Endothelial cell of umbilical vein (primary cell): ENCODE data around the gene DMBT1. TPM values are rescaled to one million over a fixed set of nuclear protein-coding genes. Genes with fewer than 3 reads are reported as not detected.

Source experiments
- BruUV-seq: library from RNA; stranded (reverse); fragments of 400-500 nt; replicated peaks from 2 replicates; lab custom pipeline; 2021; lab: Mats Ljungman, UMichigan
- CTCF ChIA-PET: fragments of 300-600, 350-600 bp; sonication (Branson Sonifier 250); formaldehyde crosslinking; loops from one replicate; lab custom pipeline; 2021; ENCODE audit warnings: antibody characterized with exemption, inconsistent platforms; lab: Charles Lee
- POLR2A ChIA-PET: fragments of 300-600, 350-600 bp; sonication (Branson Sonifier 250); formaldehyde crosslinking; loops from one replicate; lab custom pipeline; 2021; ENCODE audit warnings: antibody characterized with exemption, inconsistent platforms; lab: Charles Lee
- DNase-seq: peaks from one replicate; pipeline ENCODE4 v3.0.0-alpha.2; 2011; ENCODE audit warnings: low read depth, low spot score
- FAIRE-seq: peaks from 2 replicates; lab custom pipeline; 2011; peaks lifted over from hg19 to GRCh38; lab: Jason Lieb, UNC
- H2AFZ ChIP-seq: 2 replicates; pipeline ENCODE4 v1.6.0; 2012; ENCODE audit warnings: low read depth, low read length, control low read depth, inconsistent platforms
- H3K27ac ChIP-seq: 2 replicates; pipeline ENCODE4 v1.5.1; 2011; ENCODE audit warnings: low read depth, mild to moderate bottlenecking, control low read depth, low read length, moderate library complexity; ENCODE audit not compliant: insufficient read depth
- H3K27me3 ChIP-seq, 2 experiments: 2 replicates each; pipeline versions ENCODE4 v1.6.0 to v1.6.1; 2011; ENCODE audit warnings: low read length in 2 of 2, mixed read lengths in 1 of 2; ENCODE audit not compliant: control insufficient read depth in 2 of 2, insufficient read depth in 2 of 2
- H3K36me3 ChIP-seq, 2 experiments: 2 replicates in 1 of 2; 3 replicates in 1 of 2; pipeline ENCODE4 v1.5.1; 2011; ENCODE audit warnings: low read length in 2 of 2, mild to moderate bottlenecking in 1 of 2, moderate library complexity in 1 of 2; ENCODE audit not compliant: control insufficient read depth in 2 of 2, insufficient read depth in 2 of 2; ENCODE audit errors: extremely low read depth in 1 of 2
- H3K4me1 ChIP-seq: 3 replicates; pipeline ENCODE4 v1.5.1; 2011; ENCODE audit warnings: mild to moderate bottlenecking, low read length; ENCODE audit not compliant: control insufficient read depth, insufficient read depth; ENCODE audit errors: extremely low read depth
- H3K4me2 ChIP-seq: 2 replicates; pipeline ENCODE4 v1.6.1; 2011; ENCODE audit warnings: low read length, control low read depth, mixed read lengths; ENCODE audit not compliant: insufficient read depth
- H3K4me3 ChIP-seq, 3 experiments: fragments of 200-600 bp in 1 of 3; sonication (generic), shearing (Covaris generic) in 1 of 3; replicated peaks in 1 of 3; 2 replicates each; pipeline ENCODE4 v1.5.1; 2011 to 2016; ENCODE audit warnings: control low read depth in 3 of 3, low read length in 3 of 3, mild to moderate bottlenecking in 2 of 3, inconsistent platforms in 1 of 3, low read depth in 1 of 3, moderate library complexity in 1 of 3; ENCODE audit not compliant: insufficient read depth in 1 of 3
- H3K79me2 ChIP-seq: 2 replicates; pipeline ENCODE4 v1.6.0; 2012; ENCODE audit warnings: low read length, inconsistent platforms; ENCODE audit not compliant: control insufficient read depth, insufficient read depth
- H3K9ac ChIP-seq: replicated peaks from 2 replicates; pipeline ENCODE3; 2011; ENCODE audit warnings: low read length, control low read depth; ENCODE audit not compliant: insufficient read depth; ENCODE audit errors: extremely low read depth
- H3K9me1 ChIP-seq: replicated peaks from 3 replicates; pipeline ENCODE4 v1.6.0; 2011; ENCODE audit warnings: mild to moderate bottlenecking, low read length; ENCODE audit not compliant: control insufficient read depth, insufficient read depth; ENCODE audit errors: extremely low read depth
- H3K9me3 ChIP-seq: replicated peaks from 2 replicates; pipeline ENCODE4 v1.5.1; 2012; ENCODE audit warnings: low read length, inconsistent platforms; ENCODE audit not compliant: control insufficient read depth, insufficient read depth
- H4K20me1 ChIP-seq: replicated peaks from 2 replicates; pipeline ENCODE3; 2011; ENCODE audit warnings: mild to moderate bottlenecking, low read length; ENCODE audit not compliant: control insufficient read depth, insufficient read depth; ENCODE audit errors: extremely low read depth
- CTCF ChIP-seq, 2 donors: IDR thresholded peaks; 1 replicate in 1 of 2; 2 replicates in 1 of 2; pipeline ENCODE4 v1.5.1; 2011; ENCODE audit warnings: low read length in 2 of 2, mild to moderate bottlenecking in 2 of 2, moderate library complexity in 2 of 2, control low read depth in 1 of 2, inconsistent platforms in 1 of 2, low read depth in 1 of 2; ENCODE audit not compliant: insufficient read depth in 1 of 2; ENCODE audit errors: extremely low read depth in 1 of 2
- EZH2 ChIP-seq: IDR thresholded peaks from 2 replicates; pipeline ENCODE4 v1.6.1; 2012; ENCODE audit warnings: borderline replicate concordance, low read depth, mild to moderate bottlenecking, moderate library complexity, low read length, inconsistent platforms; ENCODE audit not compliant: severe bottlenecking
- FOS ChIP-seq: IDR thresholded peaks from 2 replicates; pipeline ENCODE4 v1.6.1; 2011; ENCODE audit warnings: mild to moderate bottlenecking, low read length, moderate library complexity, borderline replicate concordance; ENCODE audit not compliant: insufficient read depth
- GATA2 ChIP-seq: IDR thresholded peaks from 2 replicates; pipeline ENCODE4 v1.7.0; 2011; ENCODE audit warnings: low read depth, mild to moderate bottlenecking, moderate library complexity, mixed read lengths, low read length; ENCODE audit not compliant: insufficient read length, insufficient read depth
- JUN ChIP-seq: IDR thresholded peaks from 2 replicates; pipeline ENCODE4 v1.6.1; 2011; ENCODE audit warnings: borderline replicate concordance, low read depth; ENCODE audit not compliant: insufficient read length, insufficient read depth
- MAX ChIP-seq: IDR thresholded peaks from 2 replicates; pipeline ENCODE4 v1.6.1; 2011; ENCODE audit not compliant: insufficient read depth, insufficient read length
- MYC ChIP-seq: IDR thresholded peaks from one replicate; pipeline ENCODE4 v1.6.1; 2011; ENCODE audit warnings: mild to moderate bottlenecking, low read depth, low read length
- POLR2A ChIP-seq: IDR thresholded peaks from 2 replicates; pipeline ENCODE4 v1.6.1; 2012; ENCODE audit warnings: low read depth, mild to moderate bottlenecking, control low read depth, low read length
- POLR2AphosphoS5 ChIP-seq: IDR thresholded peaks from 2 replicates; pipeline ENCODE4 v1.6.1; 2012; ENCODE audit warnings: low read depth, mild to moderate bottlenecking, control low read depth, low read length, moderate library complexity; ENCODE audit not compliant: insufficient read depth
- dilution Hi-C: fragments of 300-500 bp; cut with MboI; formaldehyde crosslinking; loops from one replicate; pipeline ENCODE4 v1.15.0; 2019; ENCODE audit warnings: low sequenced_read_pairs; ENCODE audit not compliant: extremely low pct_ligation_motif_present
- intact Hi-C: fragments of 100-400 bp; cut with micrococcal nuclease; formaldehyde crosslinking; loops from one replicate; pipeline ENCODE4 v1.10.0; 2022
- polyA plus RNA-seq, 4 experiments: library from polyadenylated mRNA; depleted of rRNA in 3 of 4; stranded (reverse) in 3 of 4; unstranded in 1 of 4; fragments of >200 nt; gene quantifications; 2 replicates each; pipeline versions ENCODE4 v1.2.1 to v1.2.3, GENCODE V29; 2011 to 2012; ENCODE audit warnings: missing spikeins in 1 of 4
- total RNA-seq: library from RNA; stranded (reverse); gene quantifications from 2 replicates; pipeline ENCODE4 v1.2.3, GENCODE V29; 2021

Gene DMBT1
- total and polyA plus RNA-seq, 2 donors (not counting 3 experiments of a cell fraction or from before 2014, with no cell fraction given), result 0.01 TPM; not detected in 1

- no peak overlapping the region for H3K4me2 ChIP-seq
- no peak overlapping the region for H3K27ac ChIP-seq
- no peaks in the 10 kb centered on the region for H3K27me3 ChIP-seq
- POLR2A ChIA-PET, result no interaction called here
- TF ChIP-seq MAX (no peak), EZH2 (no peak), POLR2A (no peak), FOS (no peak), GATA2 (no peak), MYC (no peak), CTCF (IDR thresholded peaks at IDR 0.05; ENCODE audit: extremely low read depth in 1 of 2, insufficient read depth in 1 of 2, low read depth in 1 of 2, low read length in 2 of 2) (no peak), JUN (no peak), POLR2AphosphoS5 (no peak)
- no peak for FAIRE-seq
- H3K36me3 ChIP-seq, result no peaks in the 10 kb centered on the region
- CTCF ChIA-PET, result interaction anchor here (0.6 to 1.0 kb wide), 3 partner anchors 27 to 34 kb away, joined by 3 read pairs; no protein-coding TSS in a partner anchor
- H3K9me1 ChIP-seq, result no peaks in the 10 kb centered on the region
- no TSS peak for BruUV-seq
- intact Hi-C loops (loop anchor here (2.0 kb wide), 1 partner anchor 27 kb away; no protein-coding TSS in a partner anchor), dilution Hi-C loops (no loop called here)
- no peaks in the 10 kb centered on the region for H3K9me3 ChIP-seq
- H2AFZ ChIP-seq, result no peak overlapping the region
- no peak for DNase-seq
- H3K9ac ChIP-seq, result no peak overlapping the region
- H4K20me1 ChIP-seq, result no peaks in the 10 kb centered on the region
- peaks cover 17% of the 10 kb centered on the region for H3K4me1 ChIP-seq
- H3K4me3 ChIP-seq, result no peak overlapping the region
- no peaks in the 10 kb centered on the region for H3K79me2 ChIP-seq
These were observed 28.6 kb upstream of the DMBT1 start for GRCh38 chr10:122531939-122532338.
